CD14-positive monocyte (primary cell): ENCODE data around the gene MACC1. TPM values are rescaled to one million over a fixed set of nuclear protein-coding genes. Genes with fewer than 3 reads are reported as not detected.

Experiments used
- DNase-seq, 3 donors: peaks; one replicate each; pipeline ENCODE4 v3.0.0-alpha.2; 2011 to 2022
- H2AFZ ChIP-seq: 2 replicates; pipeline ENCODE4 v1.6.0; 2012; ENCODE audit warnings: mild to moderate bottlenecking, low read depth, low read length, inconsistent platforms; ENCODE audit not compliant: insufficient read depth, poor library complexity, severe bottlenecking
- H3K27ac ChIP-seq, 2 donors: 1 replicate in 1 of 2; 2 replicates in 1 of 2; pipeline ENCODE4 v1.5.1; 2012 to 2013; ENCODE audit warnings: low read length in 2 of 2, control low read depth in 1 of 2, inconsistent platforms in 1 of 2, low read depth in 1 of 2, mild to moderate bottlenecking in 1 of 2
- H3K27me3 ChIP-seq, 2 donors: one replicate each; pipeline versions ENCODE4 v1.6.0 to v1.6.1; 2011 to 2013; ENCODE audit warnings: low read length in 2 of 2; ENCODE audit not compliant: control insufficient read depth in 2 of 2, insufficient read depth in 2 of 2
- H3K36me3 ChIP-seq, 2 donors: replicated peaks in 1 of 2; 1 replicate in 1 of 2; 2 replicates in 1 of 2; pipeline versions ENCODE4 v1.5.1 to v1.6.1; 2012 to 2013; ENCODE audit warnings: low read length in 2 of 2, control low read depth in 1 of 2, inconsistent platforms in 1 of 2, mild to moderate bottlenecking in 1 of 2; ENCODE audit not compliant: insufficient read depth in 2 of 2, control insufficient read depth in 1 of 2
- H3K4me1 ChIP-seq, 2 donors: 1 replicate in 1 of 2; 2 replicates in 1 of 2; pipeline versions ENCODE4 v1.5.1 to v1.6.1; 2012 to 2013; ENCODE audit warnings: low read length in 2 of 2, control low read depth in 1 of 2, inconsistent platforms in 1 of 2, mild to moderate bottlenecking in 1 of 2, moderate library complexity in 1 of 2; ENCODE audit not compliant: insufficient read depth in 2 of 2, control insufficient read depth in 1 of 2
- H3K4me2 ChIP-seq: replicated peaks from 2 replicates; pipeline ENCODE3; 2012; ENCODE audit warnings: low read length, moderate library complexity, mild to moderate bottlenecking; ENCODE audit not compliant: poor library complexity, severe bottlenecking; ENCODE audit errors: extremely low read depth
- H3K4me3 ChIP-seq, 3 experiments: fragments of 200-600 bp in 1 of 3; sonication (generic) in 1 of 3; replicated peaks in 1 of 3; 1 replicate in 2 of 3; 2 replicates in 1 of 3; pipeline ENCODE4 v1.5.1; 2011 to 2013; ENCODE audit warnings: low read length in 3 of 3, mild to moderate bottlenecking in 3 of 3, control low read depth in 2 of 3, low read depth in 2 of 3, inconsistent platforms in 1 of 3, moderate library complexity in 1 of 3
- H3K79me2 ChIP-seq: 2 replicates; pipeline ENCODE4 v1.6.0; 2012; ENCODE audit warnings: mild to moderate bottlenecking, control low read depth, inconsistent platforms, low read length, moderate library complexity; ENCODE audit not compliant: insufficient read depth
- H3K9ac ChIP-seq: 2 replicates; pipeline ENCODE4 v1.6.0; 2017; ENCODE audit warnings: low read length, mild to moderate bottlenecking; ENCODE audit not compliant: insufficient read depth, poor library complexity, severe bottlenecking
- H3K9me3 ChIP-seq, 2 donors: replicated peaks in 1 of 2; 1 replicate in 1 of 2; 2 replicates in 1 of 2; pipeline versions ENCODE4 v1.5.1 to v1.6.1; 2012 to 2013; ENCODE audit warnings: low read length in 2 of 2, control low read depth in 1 of 2; ENCODE audit not compliant: control insufficient read depth in 1 of 2, insufficient read depth in 1 of 2
- H4K20me1 ChIP-seq: 2 replicates; pipeline ENCODE4 v1.6.0; 2012; ENCODE audit warnings: mild to moderate bottlenecking, low read length, control low read depth, moderate library complexity; ENCODE audit not compliant: insufficient read depth
- H3K27ac Mint-ChIP-seq, 7 donors: one replicate each; pipeline ENCODE4 v1.8.0; 2020; ENCODE audit warnings: mild to moderate bottlenecking in 7 of 7, mixed read lengths in 7 of 7, moderate library complexity in 6 of 7, inconsistent platforms in 2 of 7
- H3K27me3 Mint-ChIP-seq, 3 donors: one replicate each; pipeline ENCODE4 v1.8.0; 2021 to 2022; ENCODE audit warnings: low read depth in 3 of 3, mild to moderate bottlenecking in 3 of 3, mixed read lengths in 3 of 3, moderate library complexity in 3 of 3, inconsistent platforms in 1 of 3
- H3K36me3 Mint-ChIP-seq, 2 donors: one replicate each; pipeline ENCODE4 v1.8.0; 2020; ENCODE audit warnings: mixed read lengths in 2 of 2, inconsistent platforms in 1 of 2, mild to moderate bottlenecking in 1 of 2
- H3K4me1 Mint-ChIP-seq: one replicate; pipeline ENCODE4 v1.8.0; 2020; ENCODE audit warnings: mild to moderate bottlenecking, mixed read lengths
- H3K4me3 Mint-ChIP-seq, 2 donors: one replicate each; pipeline ENCODE4 v1.8.0; 2020; ENCODE audit warnings: mild to moderate bottlenecking in 2 of 2, mixed read lengths in 2 of 2, moderate library complexity in 1 of 2
- H3K9me3 Mint-ChIP-seq, 7 donors: one replicate each; pipeline ENCODE4 v1.8.0; 2020 to 2022; ENCODE audit warnings: mixed read lengths in 7 of 7, mild to moderate bottlenecking in 6 of 7, moderate library complexity in 6 of 7, inconsistent platforms in 2 of 7
- WGBS: methylation state at CpG from one replicate; pipeline ENCODE4 v1.1.5; 2013; ENCODE audit warnings: missing lambda C conversion rate; ENCODE audit not compliant: insufficient coverage; 5-methylcytosine and 5-hydroxymethylcytosine counted together
- intact Hi-C, 2 donors: fragments of 100-400 bp; cut with micrococcal nuclease; formaldehyde crosslinking; loops; one replicate each; pipeline versions ENCODE4 v1.15.0 to v1.15.1; 2023
- polyA plus RNA-seq, 3 donors: library from polyadenylated mRNA; depleted of rRNA in 1 of 3; unstranded in 2 of 3; stranded (reverse) in 1 of 3; fragments of 300-500 nt in 2 of 3; fragments of >200 nt in 1 of 3; fragmentation: Illumina TruSeq in 2 of 3; gene quantifications; 1 replicate in 2 of 3; 2 replicates in 1 of 3; pipeline ENCODE4 v1.2.3, GENCODE V29; 2012 to 2021
- TF ChIP-seq, protein P1 (sequence below): fragments of 200-600 bp; IDR thresholded peaks from one replicate; pipeline ENCODE4 v1.8.0; 2022; ENCODE audit warnings: antibody characterized with exemption, mild to moderate bottlenecking

The MACC1 gene
- polyA plus RNA-seq, 3 donors, result not detected

GRCh38 chr7:20165146-20165510 lies 52.1 kb downstream of the MACC1 start:
- H3K4me2 ChIP-seq, result peak overlapping the region; percentile 62

GRCh38 chr7:20164425-20165145 lies 52.6 kb downstream of the MACC1 start:
- peak in 2 of 3 donors; percentile 31 to 54 for DNase-seq
- H3K27ac ChIP-seq, result peak overlapping the region in 1 of 2 donors; percentile 34
- H3K79me2 ChIP-seq, result no peaks in the 10 kb centered on the region
- peaks cover 16 to 27% of the 10 kb centered on the region in 2 donors for H3K4me1 ChIP-seq
- no peaks in the 10 kb centered on the region for H3K36me3 ChIP-seq
- TF ChIP-seq, protein P1, sequence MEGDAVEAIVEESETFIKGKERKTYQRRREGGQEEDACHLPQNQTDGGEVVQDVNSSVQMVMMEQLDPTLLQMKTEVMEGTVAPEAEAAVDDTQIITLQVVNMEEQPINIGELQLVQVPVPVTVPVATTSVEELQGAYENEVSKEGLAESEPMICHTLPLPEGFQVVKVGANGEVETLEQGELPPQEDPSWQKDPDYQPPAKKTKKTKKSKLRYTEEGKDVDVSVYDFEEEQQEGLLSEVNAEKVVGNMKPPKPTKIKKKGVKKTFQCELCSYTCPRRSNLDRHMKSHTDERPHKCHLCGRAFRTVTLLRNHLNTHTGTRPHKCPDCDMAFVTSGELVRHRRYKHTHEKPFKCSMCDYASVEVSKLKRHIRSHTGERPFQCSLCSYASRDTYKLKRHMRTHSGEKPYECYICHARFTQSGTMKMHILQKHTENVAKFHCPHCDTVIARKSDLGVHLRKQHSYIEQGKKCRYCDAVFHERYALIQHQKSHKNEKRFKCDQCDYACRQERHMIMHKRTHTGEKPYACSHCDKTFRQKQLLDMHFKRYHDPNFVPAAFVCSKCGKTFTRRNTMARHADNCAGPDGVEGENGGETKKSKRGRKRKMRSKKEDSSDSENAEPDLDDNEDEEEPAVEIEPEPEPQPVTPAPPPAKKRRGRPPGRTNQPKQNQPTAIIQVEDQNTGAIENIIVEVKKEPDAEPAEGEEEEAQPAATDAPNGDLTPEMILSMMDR, result no peak
- no peaks in the 10 kb centered on the region for H4K20me1 ChIP-seq
- Mint-ChIP-seq H3K27me3 (peaks cover 0 to 2% (median 0%) of the 10 kb centered on the region in 3 donors), H3K36me3 (no peaks in the 10 kb centered on the region), H3K4me3 (peak overlapping the region in 1 of 2 donors; percentile 48), H3K4me1 (peaks cover 28% of the 10 kb centered on the region), H3K9me3 (peaks cover 0 to 4% (median 0%) of the 10 kb centered on the region in 7 donors), H3K27ac (peak overlapping the region in 3 of 7 donors; percentile 13 to 70 (median 66))
- intact Hi-C loops, result no loop called here
- 80% methylated on average over 1 of the region's 6 CpGs for WGBS
- H3K9ac ChIP-seq, result no peak overlapping the region
- peak overlapping the region; percentile 62 for H3K4me2 ChIP-seq
- no peaks in the 10 kb centered on the region for H3K27me3 ChIP-seq
- no peaks in the 10 kb centered on the region for H3K9me3 ChIP-seq
- peak overlapping the region in 1 of 3 experiments; percentile 41 for H3K4me3 ChIP-seq
- no peak overlapping the region for H2AFZ ChIP-seq

More at GRCh38 chr7:20165146-20165510, 52.1 kb downstream of the MACC1 start:
- Histone ChIP-seq H4K20me1 (no peaks in the 10 kb centered on the region), H3K9me3 (no peaks in the 10 kb centered on the region), H2AFZ (no peak overlapping the region), H3K36me3 (no peaks in the 10 kb centered on the region), H3K4me3 (no peak overlapping the region), H3K27ac (no peak overlapping the region), H3K79me2 (no peaks in the 10 kb centered on the region), H3K27me3 (no peaks in the 10 kb centered on the region), H3K4me1 (peaks cover 16 to 27% of the 10 kb centered on the region in 2 donors), H3K9ac (no peak overlapping the region)
- no peak overlapping the region for H3K4me3 Mint-ChIP-seq
- TF ChIP-seq, protein P1, result no peak
- no peak overlapping the region for H3K27ac Mint-ChIP-seq
- H3K27me3 Mint-ChIP-seq, result peaks cover 0 to 2% (median 0%) of the 10 kb centered on the region in 3 donors
- WGBS, result 100% methylated on average over 1 of the region's 1 CpG
- intact Hi-C loops, result no loop called here
- peaks cover 28% of the 10 kb centered on the region for H3K4me1 Mint-ChIP-seq
- no peaks in the 10 kb centered on the region for H3K36me3 Mint-ChIP-seq
- H3K9me3 Mint-ChIP-seq, result peaks cover 0 to 3% (median 0%) of the 10 kb centered on the region in 7 donors
- DNase-seq, result no peak
